ENCODE measurements around the gene SLC26A11.

The SLC26A11 gene

DNA sequence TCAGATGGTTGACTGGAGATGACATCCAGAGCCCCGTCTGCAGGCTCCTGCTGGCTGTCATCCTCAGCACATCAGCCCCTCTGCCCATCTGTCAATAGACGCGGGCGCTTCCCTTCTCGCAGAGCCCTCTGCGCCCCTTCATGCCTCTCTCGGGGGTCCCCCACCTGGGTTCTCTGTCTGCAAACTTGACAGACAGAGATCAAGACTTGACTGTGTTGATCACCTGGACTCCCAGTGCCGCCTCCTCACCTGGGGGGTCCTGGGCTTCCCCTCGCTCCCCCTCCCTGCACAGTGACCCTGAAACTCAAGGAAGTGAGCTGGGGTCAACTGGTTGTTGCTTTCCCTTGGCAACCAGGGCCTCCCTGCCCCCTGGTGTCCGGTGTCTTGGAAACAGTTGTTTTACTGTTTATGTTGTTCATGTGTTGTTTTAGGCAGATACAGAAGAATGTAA lies 72.3 kb downstream of the SLC26A11 start:
- no peaks in the 10 kb centered on the region for H3K9me3 ChIP-seq
- intact Hi-C loops (cut with DNase I; ENCODE audit: low total_unique reads): no loop called here
- DNase-seq: no peak
- H3K36me3 ChIP-seq: peaks cover 86 to 100% (median 96%) of the 10 kb centered on the region in 3 donors
- no peak overlapping the region for H3K4me3 ChIP-seq
- no peak overlapping the region for H3K27ac ChIP-seq
- no peaks in the 10 kb centered on the region for H3K27me3 ChIP-seq
- H3K4me1 ChIP-seq: no peaks in the 10 kb centered on the region
- TF ChIP-seq, protein P1, sequence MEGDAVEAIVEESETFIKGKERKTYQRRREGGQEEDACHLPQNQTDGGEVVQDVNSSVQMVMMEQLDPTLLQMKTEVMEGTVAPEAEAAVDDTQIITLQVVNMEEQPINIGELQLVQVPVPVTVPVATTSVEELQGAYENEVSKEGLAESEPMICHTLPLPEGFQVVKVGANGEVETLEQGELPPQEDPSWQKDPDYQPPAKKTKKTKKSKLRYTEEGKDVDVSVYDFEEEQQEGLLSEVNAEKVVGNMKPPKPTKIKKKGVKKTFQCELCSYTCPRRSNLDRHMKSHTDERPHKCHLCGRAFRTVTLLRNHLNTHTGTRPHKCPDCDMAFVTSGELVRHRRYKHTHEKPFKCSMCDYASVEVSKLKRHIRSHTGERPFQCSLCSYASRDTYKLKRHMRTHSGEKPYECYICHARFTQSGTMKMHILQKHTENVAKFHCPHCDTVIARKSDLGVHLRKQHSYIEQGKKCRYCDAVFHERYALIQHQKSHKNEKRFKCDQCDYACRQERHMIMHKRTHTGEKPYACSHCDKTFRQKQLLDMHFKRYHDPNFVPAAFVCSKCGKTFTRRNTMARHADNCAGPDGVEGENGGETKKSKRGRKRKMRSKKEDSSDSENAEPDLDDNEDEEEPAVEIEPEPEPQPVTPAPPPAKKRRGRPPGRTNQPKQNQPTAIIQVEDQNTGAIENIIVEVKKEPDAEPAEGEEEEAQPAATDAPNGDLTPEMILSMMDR (IDR thresholded peaks at IDR 0.05): no peak

DNA sequence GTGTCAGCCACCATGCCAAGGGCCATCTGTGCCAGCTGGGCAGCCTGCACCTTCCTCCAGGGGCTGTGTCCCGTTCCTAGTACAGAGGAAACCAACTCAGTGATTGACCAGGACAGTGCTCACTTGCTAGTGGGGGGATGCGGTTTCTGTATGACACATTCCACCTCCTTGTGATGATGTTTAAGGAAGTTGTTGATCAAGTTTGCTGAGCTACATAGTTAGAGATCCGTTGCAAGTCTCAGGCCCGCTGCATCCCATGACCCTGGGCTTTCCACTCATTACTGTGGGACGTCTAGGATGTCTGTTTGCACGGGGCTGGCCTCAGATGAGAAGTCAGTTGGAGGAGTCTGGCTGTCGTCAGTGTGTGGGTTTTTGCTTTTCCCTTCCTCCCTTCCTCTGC lies 74.0 kb downstream of the SLC26A11 start:
- peak in 1 of 2 donors; percentile 44 for DNase-seq
- TF ChIP-seq, protein P1 (IDR thresholded peaks at IDR 0.05): no peak
- Histone ChIP-seq H3K9me3 (no peaks in the 10 kb centered on the region), H3K27me3 (no peaks in the 10 kb centered on the region), H3K4me3 (no peak overlapping the region), H3K36me3 (peaks cover 86 to 100% (median 94%) of the 10 kb centered on the region in 3 donors), H3K27ac (no peak overlapping the region), H3K4me1 (no peaks in the 10 kb centered on the region)
- intact Hi-C loops (cut with DNase I; ENCODE audit: low total_unique reads): no loop called here

DNA sequence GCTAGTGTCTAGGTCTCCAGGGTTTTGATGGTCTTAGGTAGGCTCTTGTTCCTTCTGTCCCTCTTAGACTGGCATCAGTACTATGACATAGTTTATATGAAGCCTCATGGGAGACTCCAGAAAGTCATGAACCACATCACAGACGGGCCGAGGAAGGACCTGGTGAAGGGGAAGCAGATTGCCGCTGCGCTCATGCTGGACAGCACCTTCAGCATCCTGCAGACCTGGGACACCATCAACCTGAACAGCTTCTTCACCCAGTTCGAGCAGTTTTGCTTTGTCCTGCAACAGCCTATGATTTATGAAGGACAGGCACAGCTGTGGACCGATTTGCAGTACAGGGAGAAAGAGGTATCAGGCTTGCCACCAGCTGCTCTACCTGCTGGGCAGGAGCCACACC lies 74.4 kb downstream of the SLC26A11 start:
- Histone ChIP-seq H3K4me3 (no peak overlapping the region), H3K27me3 (no peaks in the 10 kb centered on the region), H3K9me3 (no peaks in the 10 kb centered on the region), H3K27ac (no peak overlapping the region), H3K36me3 (peaks cover 86 to 100% (median 92%) of the 10 kb centered on the region in 3 donors), H3K4me1 (no peaks in the 10 kb centered on the region)
- intact Hi-C loops (cut with DNase I; ENCODE audit: low total_unique reads): no loop called here
- DNase-seq: no peak
- TF ChIP-seq, protein P1 (IDR thresholded peaks at IDR 0.05): no peak

DNA sequence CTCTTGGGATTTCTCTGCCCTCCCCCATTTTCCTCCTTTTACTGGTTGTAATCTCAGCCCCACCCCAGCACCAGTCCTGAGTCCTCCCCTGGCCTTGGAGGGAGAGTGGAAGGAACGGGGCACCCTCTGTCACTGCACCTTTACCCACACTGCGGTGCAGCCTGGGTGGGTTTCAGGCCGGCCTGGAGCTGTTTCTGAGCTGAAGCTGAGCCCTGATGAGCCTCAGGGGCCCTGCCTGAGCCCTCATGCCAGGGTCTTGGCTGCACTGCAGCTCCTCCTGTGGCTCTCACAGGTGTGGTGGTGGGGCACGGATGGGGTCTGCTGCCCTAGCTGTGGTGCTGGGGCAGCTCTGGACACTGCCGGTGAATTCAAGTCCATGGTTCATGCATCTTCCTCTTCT lies 74.9 kb downstream of the SLC26A11 start:
- intact Hi-C loops (cut with DNase I; ENCODE audit: low total_unique reads): no loop called here
- H3K4me1 ChIP-seq: no peaks in the 10 kb centered on the region
- no peak overlapping the region for H3K4me3 ChIP-seq
- H3K27me3 ChIP-seq: no peaks in the 10 kb centered on the region
- peaks cover 86 to 100% (median 92%) of the 10 kb centered on the region in 3 donors for H3K36me3 ChIP-seq
- DNase-seq: no peak
- no peak overlapping the region for H3K27ac ChIP-seq
- TF ChIP-seq, protein P1 (IDR thresholded peaks at IDR 0.05): no peak
- H3K9me3 ChIP-seq: no peaks in the 10 kb centered on the region

DNA sequence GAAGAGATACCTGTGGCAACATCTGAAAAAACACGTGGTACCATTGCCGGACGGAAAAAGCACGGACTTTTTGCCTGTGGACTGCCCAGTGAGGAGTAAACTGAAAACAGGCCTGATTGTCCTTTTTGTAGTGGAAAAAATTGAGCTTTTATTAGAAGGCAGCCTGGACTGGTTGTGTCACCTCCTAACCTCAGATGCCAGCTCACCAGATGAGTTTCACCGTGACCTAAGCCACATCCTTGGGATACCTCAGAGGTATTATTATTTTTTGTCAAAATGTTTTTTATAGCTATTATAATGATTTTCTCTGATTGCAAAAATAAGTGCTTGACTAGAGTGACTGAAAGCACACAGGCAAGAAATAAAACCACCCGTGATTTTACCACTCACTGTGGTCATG lies 75.3 kb downstream of the SLC26A11 start:
- H3K4me1 ChIP-seq: no peaks in the 10 kb centered on the region
- TF ChIP-seq, protein P1 (IDR thresholded peaks at IDR 0.05): no peak
- intact Hi-C loops (cut with DNase I; ENCODE audit: low total_unique reads): no loop called here

DNA sequence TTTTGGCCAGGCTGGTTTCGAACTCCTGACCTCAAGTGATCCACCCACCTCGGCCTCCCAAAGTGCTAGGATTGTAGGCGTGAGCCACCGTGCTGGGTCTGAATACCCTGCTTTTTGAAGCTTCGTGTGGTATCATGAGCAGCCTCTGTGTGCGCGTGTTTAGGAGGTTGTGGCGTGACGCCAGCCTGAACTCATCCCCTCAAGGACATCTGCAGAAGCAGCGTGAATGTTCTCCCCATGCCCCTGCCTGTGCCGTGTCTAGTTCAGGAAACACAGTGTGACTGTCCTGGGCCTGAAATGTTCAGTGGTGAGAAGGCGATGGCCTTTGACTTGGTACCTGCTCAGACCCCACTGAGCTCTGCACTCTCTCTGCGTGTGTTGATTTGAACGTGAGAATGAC lies 76.0 kb downstream of the SLC26A11 start:
- no peak overlapping the region for H3K4me3 ChIP-seq
- H3K36me3 ChIP-seq: peaks cover 86 to 100% (median 93%) of the 10 kb centered on the region in 3 donors
- intact Hi-C loops (cut with DNase I; ENCODE audit: low total_unique reads): no loop called here
- no peak for DNase-seq
- H3K27me3 ChIP-seq: no peaks in the 10 kb centered on the region
- H3K4me1 ChIP-seq: no peaks in the 10 kb centered on the region
- H3K9me3 ChIP-seq: no peaks in the 10 kb centered on the region
- no peak overlapping the region for H3K27ac ChIP-seq
- TF ChIP-seq, protein P1 (IDR thresholded peaks at IDR 0.05): no peak

More for the DNA sequence above, 75.3 kb downstream of the SLC26A11 start:
- no peak for DNase-seq
- Histone ChIP-seq H3K9me3 (no peaks in the 10 kb centered on the region), H3K27ac (no peak overlapping the region), H3K4me3 (no peak overlapping the region), H3K27me3 (no peaks in the 10 kb centered on the region), H3K36me3 (peaks cover 86 to 100% (median 92%) of the 10 kb centered on the region in 3 donors)
